Epithelial cell of proximal tubule (primary cell): ENCODE data around the gene H2AZ1. TPM values are rescaled to one million over a fixed set of nuclear protein-coding genes. Genes with fewer than 3 reads are reported as not detected.

Source experiments
- DNase-seq: peaks from one replicate; pipeline ENCODE4 v3.0.0-alpha.2; 2011; ENCODE audit warnings: low read depth
- H3K4me3 ChIP-seq: 2 replicates; pipeline ENCODE4 v1.5.1; 2011; ENCODE audit warnings: low read depth, mild to moderate bottlenecking, low read length
- total RNA-seq: library from RNA; depleted of rRNA; stranded (reverse); fragments of >200 nt; gene quantifications from 2 replicates; pipeline ENCODE4 v1.2.3, GENCODE V29; 2015
- TF ChIP-seq, protein P1 (sequence below): conservative IDR thresholded peaks from 2 replicates; pipeline ENCODE4 v1.5.1; 2012; ENCODE audit warnings: low read depth, mild to moderate bottlenecking, low read length

Gene H2AZ1
- total RNA-seq, 1 donor from 2014 or later, result 703 TPM

- DNase-seq, result no peak
- peak within 1 kb of the TSS; percentile 83 for H3K4me3 ChIP-seq
- TF ChIP-seq, protein P1, sequence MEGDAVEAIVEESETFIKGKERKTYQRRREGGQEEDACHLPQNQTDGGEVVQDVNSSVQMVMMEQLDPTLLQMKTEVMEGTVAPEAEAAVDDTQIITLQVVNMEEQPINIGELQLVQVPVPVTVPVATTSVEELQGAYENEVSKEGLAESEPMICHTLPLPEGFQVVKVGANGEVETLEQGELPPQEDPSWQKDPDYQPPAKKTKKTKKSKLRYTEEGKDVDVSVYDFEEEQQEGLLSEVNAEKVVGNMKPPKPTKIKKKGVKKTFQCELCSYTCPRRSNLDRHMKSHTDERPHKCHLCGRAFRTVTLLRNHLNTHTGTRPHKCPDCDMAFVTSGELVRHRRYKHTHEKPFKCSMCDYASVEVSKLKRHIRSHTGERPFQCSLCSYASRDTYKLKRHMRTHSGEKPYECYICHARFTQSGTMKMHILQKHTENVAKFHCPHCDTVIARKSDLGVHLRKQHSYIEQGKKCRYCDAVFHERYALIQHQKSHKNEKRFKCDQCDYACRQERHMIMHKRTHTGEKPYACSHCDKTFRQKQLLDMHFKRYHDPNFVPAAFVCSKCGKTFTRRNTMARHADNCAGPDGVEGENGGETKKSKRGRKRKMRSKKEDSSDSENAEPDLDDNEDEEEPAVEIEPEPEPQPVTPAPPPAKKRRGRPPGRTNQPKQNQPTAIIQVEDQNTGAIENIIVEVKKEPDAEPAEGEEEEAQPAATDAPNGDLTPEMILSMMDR, result no peak
These were observed 3.5 kb downstream of the H2AZ1 start, which contains the start of gene DNAJB14 for GRCh38 chr4:99946356-99947189. DNAJB14 (minus strand) TSS chr4:99946618; CDS start chr4:99946571, 47 bp downstream.

DNA sequence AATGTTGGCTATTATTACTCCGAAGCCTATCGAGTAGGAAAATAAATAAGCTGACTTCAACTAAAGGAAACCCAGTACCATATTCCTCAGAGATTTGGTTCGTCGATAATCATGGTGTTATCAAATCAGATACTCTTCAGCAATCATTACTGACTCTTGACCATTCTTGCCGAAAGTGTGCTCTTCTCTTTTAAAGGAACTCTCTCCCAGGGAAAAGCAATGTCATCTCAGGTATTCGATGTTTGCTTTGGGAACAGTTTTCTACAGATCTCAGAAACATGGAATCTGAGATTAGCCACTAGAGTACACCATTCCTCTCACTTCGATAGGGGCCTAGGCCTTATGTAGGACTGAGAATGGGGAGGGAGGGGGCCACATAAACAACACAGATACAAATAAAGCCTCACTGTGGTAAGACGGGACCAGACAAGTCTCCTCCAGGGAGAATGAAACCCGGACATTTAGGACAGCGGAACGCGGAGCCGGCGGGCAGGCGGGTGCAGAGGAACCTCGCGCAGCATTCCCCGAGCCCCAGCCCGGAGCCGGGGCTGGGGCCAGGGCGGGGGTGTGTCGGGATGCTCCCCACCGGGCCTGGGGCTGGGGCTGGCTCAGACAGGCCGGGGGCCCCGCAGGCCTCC lies 4.2 kb downstream of the H2AZ1 start:
- peak overlapping the region; percentile 83 for H3K4me3 ChIP-seq
- TF ChIP-seq, protein P1, result peak; percentile 4
- DNase-seq, result no peak

DNA sequence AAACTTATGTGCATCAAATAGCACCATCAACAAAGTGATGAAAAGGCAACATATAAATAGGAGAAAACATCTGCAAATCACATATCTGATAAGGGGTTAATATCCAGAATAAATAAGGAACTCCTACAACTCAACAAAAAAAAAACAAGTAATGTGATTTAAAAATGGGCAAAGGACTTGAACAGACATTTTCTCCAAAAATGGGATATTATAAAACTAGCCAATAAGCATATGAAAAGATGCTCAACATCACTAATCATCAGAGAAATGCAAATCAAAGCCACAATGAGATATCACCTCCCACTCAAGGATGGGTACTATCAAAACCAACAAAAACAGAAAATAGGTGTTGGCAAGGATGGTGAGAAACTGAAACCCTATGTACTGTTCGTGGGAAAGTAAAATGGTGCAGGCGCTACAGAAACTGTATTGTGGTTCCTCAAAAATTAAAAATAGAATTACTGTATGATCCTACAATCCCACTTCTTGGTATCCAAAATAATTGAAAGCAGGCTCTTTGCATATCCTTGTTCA lies 6.1 kb downstream of the H2AZ1 start:
- DNase-seq, result no peak
- H3K4me3 ChIP-seq, result no peak overlapping the region
- TF ChIP-seq, protein P1, result no peak

- TF ChIP-seq, protein P1, result no peak
- H3K4me3 ChIP-seq, result no peak overlapping the region
- DNase-seq, result no peak
These were observed 11.8 kb downstream of the H2AZ1 start for GRCh38 chr4:99938243-99938753.

- DNase-seq, result no peak
- no peak overlapping the region for H3K4me3 ChIP-seq
- TF ChIP-seq, protein P1, result no peak
These were observed 15.2 kb downstream of the H2AZ1 start for GRCh38 chr4:99934891-99935290.

- DNase-seq, result no peak
- no peak overlapping the region for H3K4me3 ChIP-seq
- TF ChIP-seq, protein P1, result no peak
These were observed 22.5 kb downstream of the H2AZ1 start for GRCh38 chr4:99927566-99927965.
